CD14-positive monocyte (primary cell): ENCODE data around the gene MAP4K3. TPM values are rescaled to one million over a fixed set of nuclear protein-coding genes. Genes with fewer than 3 reads are reported as not detected.
A peak's percentile ranks its signal among the peaks of the same experiment; 100 is the strongest.

Experiments
- DNase-seq, 3 donors: peaks; one replicate each; pipeline ENCODE4 v3.0.0-alpha.2; 2011 to 2022
- H2AFZ ChIP-seq: 2 replicates; pipeline ENCODE4 v1.6.0; 2012; ENCODE audit warnings: mild to moderate bottlenecking, low read depth, low read length, inconsistent platforms; ENCODE audit not compliant: insufficient read depth, poor library complexity, severe bottlenecking
- H3K27ac ChIP-seq, 2 donors: 1 replicate in 1 of 2; 2 replicates in 1 of 2; pipeline ENCODE4 v1.5.1; 2012 to 2013; ENCODE audit warnings: low read length in 2 of 2, control low read depth in 1 of 2, inconsistent platforms in 1 of 2, low read depth in 1 of 2, mild to moderate bottlenecking in 1 of 2
- H3K27me3 ChIP-seq, 2 donors: one replicate each; pipeline versions ENCODE4 v1.6.0 to v1.6.1; 2011 to 2013; ENCODE audit warnings: low read length in 2 of 2; ENCODE audit not compliant: control insufficient read depth in 2 of 2, insufficient read depth in 2 of 2
- H3K36me3 ChIP-seq, 2 donors: replicated peaks in 1 of 2; 1 replicate in 1 of 2; 2 replicates in 1 of 2; pipeline versions ENCODE4 v1.5.1 to v1.6.1; 2012 to 2013; ENCODE audit warnings: low read length in 2 of 2, control low read depth in 1 of 2, inconsistent platforms in 1 of 2, mild to moderate bottlenecking in 1 of 2; ENCODE audit not compliant: insufficient read depth in 2 of 2, control insufficient read depth in 1 of 2
- H3K4me1 ChIP-seq, 2 donors: 1 replicate in 1 of 2; 2 replicates in 1 of 2; pipeline versions ENCODE4 v1.5.1 to v1.6.1; 2012 to 2013; ENCODE audit warnings: low read length in 2 of 2, control low read depth in 1 of 2, inconsistent platforms in 1 of 2, mild to moderate bottlenecking in 1 of 2, moderate library complexity in 1 of 2; ENCODE audit not compliant: insufficient read depth in 2 of 2, control insufficient read depth in 1 of 2
- H3K4me2 ChIP-seq: replicated peaks from 2 replicates; pipeline ENCODE3; 2012; ENCODE audit warnings: low read length, moderate library complexity, mild to moderate bottlenecking; ENCODE audit not compliant: poor library complexity, severe bottlenecking; ENCODE audit errors: extremely low read depth
- H3K4me3 ChIP-seq, 3 experiments: fragments of 200-600 bp in 1 of 3; sonication (generic) in 1 of 3; replicated peaks in 1 of 3; 1 replicate in 2 of 3; 2 replicates in 1 of 3; pipeline ENCODE4 v1.5.1; 2011 to 2013; ENCODE audit warnings: low read length in 3 of 3, mild to moderate bottlenecking in 3 of 3, control low read depth in 2 of 3, low read depth in 2 of 3, inconsistent platforms in 1 of 3, moderate library complexity in 1 of 3
- H3K79me2 ChIP-seq: 2 replicates; pipeline ENCODE4 v1.6.0; 2012; ENCODE audit warnings: mild to moderate bottlenecking, control low read depth, inconsistent platforms, low read length, moderate library complexity; ENCODE audit not compliant: insufficient read depth
- H3K9ac ChIP-seq: 2 replicates; pipeline ENCODE4 v1.6.0; 2017; ENCODE audit warnings: low read length, mild to moderate bottlenecking; ENCODE audit not compliant: insufficient read depth, poor library complexity, severe bottlenecking
- H3K9me3 ChIP-seq, 2 donors: replicated peaks in 1 of 2; 1 replicate in 1 of 2; 2 replicates in 1 of 2; pipeline versions ENCODE4 v1.5.1 to v1.6.1; 2012 to 2013; ENCODE audit warnings: low read length in 2 of 2, control low read depth in 1 of 2; ENCODE audit not compliant: control insufficient read depth in 1 of 2, insufficient read depth in 1 of 2
- H4K20me1 ChIP-seq: 2 replicates; pipeline ENCODE4 v1.6.0; 2012; ENCODE audit warnings: mild to moderate bottlenecking, low read length, control low read depth, moderate library complexity; ENCODE audit not compliant: insufficient read depth
- H3K27ac Mint-ChIP-seq, 7 donors: one replicate each; pipeline ENCODE4 v1.8.0; 2020; ENCODE audit warnings: mild to moderate bottlenecking in 7 of 7, mixed read lengths in 7 of 7, moderate library complexity in 6 of 7, inconsistent platforms in 2 of 7
- H3K27me3 Mint-ChIP-seq, 3 donors: one replicate each; pipeline ENCODE4 v1.8.0; 2021 to 2022; ENCODE audit warnings: low read depth in 3 of 3, mild to moderate bottlenecking in 3 of 3, mixed read lengths in 3 of 3, moderate library complexity in 3 of 3, inconsistent platforms in 1 of 3
- H3K36me3 Mint-ChIP-seq, 2 donors: one replicate each; pipeline ENCODE4 v1.8.0; 2020; ENCODE audit warnings: mixed read lengths in 2 of 2, inconsistent platforms in 1 of 2, mild to moderate bottlenecking in 1 of 2
- H3K4me1 Mint-ChIP-seq: one replicate; pipeline ENCODE4 v1.8.0; 2020; ENCODE audit warnings: mild to moderate bottlenecking, mixed read lengths
- H3K4me3 Mint-ChIP-seq, 2 donors: one replicate each; pipeline ENCODE4 v1.8.0; 2020; ENCODE audit warnings: mild to moderate bottlenecking in 2 of 2, mixed read lengths in 2 of 2, moderate library complexity in 1 of 2
- H3K9me3 Mint-ChIP-seq, 7 donors: one replicate each; pipeline ENCODE4 v1.8.0; 2020 to 2022; ENCODE audit warnings: mixed read lengths in 7 of 7, mild to moderate bottlenecking in 6 of 7, moderate library complexity in 6 of 7, inconsistent platforms in 2 of 7
- CTCF ChIP-seq: fragments of 200-600 bp; IDR thresholded peaks from one replicate; pipeline ENCODE4 v1.8.0; 2022; ENCODE audit warnings: antibody characterized with exemption, mild to moderate bottlenecking
- WGBS: methylation state at CpG from one replicate; pipeline ENCODE4 v1.1.5; 2013; ENCODE audit warnings: missing lambda C conversion rate; ENCODE audit not compliant: insufficient coverage; 5-methylcytosine and 5-hydroxymethylcytosine counted together
- intact Hi-C, 2 donors: fragments of 100-400 bp; cut with micrococcal nuclease; formaldehyde crosslinking; loops; one replicate each; pipeline versions ENCODE4 v1.15.0 to v1.15.1; 2023
- polyA plus RNA-seq, 3 donors: library from polyadenylated mRNA; depleted of rRNA in 1 of 3; unstranded in 2 of 3; stranded (reverse) in 1 of 3; fragments of 300-500 nt in 2 of 3; fragments of >200 nt in 1 of 3; fragmentation: Illumina TruSeq in 2 of 3; gene quantifications; 1 replicate in 2 of 3; 2 replicates in 1 of 3; pipeline ENCODE4 v1.2.3, GENCODE V29; 2012 to 2021

The MAP4K3 gene
- polyA plus RNA-seq, 3 donors = 1.0 to 8.0 (median 4.0) TPM

GRCh38 chr2:39437522-39438296, 624 bp upstream of the MAP4K3 start:
- peak overlapping the region; percentile 67 to 94 (median 82) for H3K4me3 ChIP-seq
- peaks cover 5 to 8% of the 10 kb centered on the region in 2 donors for H3K36me3 Mint-ChIP-seq
- H3K27me3 ChIP-seq = no peaks in the 10 kb centered on the region
- H3K79me2 ChIP-seq = peaks cover 35% of the 10 kb centered on the region
- H3K9me3 ChIP-seq = peaks cover 0 to 3% of the 10 kb centered on the region in 2 donors
- DNase-seq = peak in 2 of 3 donors; percentile 10 to 14
- intact Hi-C loops = loop anchor here (5.0 to 10.0 kb wide), 3 partner anchors 35 to 77 kb away; no protein-coding TSS in a partner anchor
- peak overlapping the region; percentile 28 to 92 (median 79) for H3K27ac Mint-ChIP-seq
- peaks cover 0 to 4% (median 2%) of the 10 kb centered on the region in 3 donors for H3K27me3 Mint-ChIP-seq
- H3K4me1 Mint-ChIP-seq = peaks cover 32% of the 10 kb centered on the region
- H3K9me3 Mint-ChIP-seq = peaks cover 3 to 5% (median 5%) of the 10 kb centered on the region in 7 donors
- peak overlapping the region; percentile 56 to 75 for H3K27ac ChIP-seq
- H4K20me1 ChIP-seq = peaks cover 31% of the 10 kb centered on the region
- no peaks in the 10 kb centered on the region for H3K36me3 ChIP-seq
- H3K4me3 Mint-ChIP-seq = peak overlapping the region; percentile 91 to 93
- no peak for TF ChIP-seq CTCF
- H3K4me2 ChIP-seq = peak overlapping the region; percentile 78
- peak overlapping the region; percentile 87 for H3K9ac ChIP-seq
- peaks cover 28 to 37% of the 10 kb centered on the region in 2 donors for H3K4me1 ChIP-seq
- WGBS = 0% methylated on average over 18 of the region's 28 CpGs
- H2AFZ ChIP-seq = peak overlapping the region; percentile 100

GRCh38 chr2:39435741-39436591, 1.1 kb downstream of the MAP4K3 start:
- Mint-ChIP-seq H3K27ac (peak overlapping the region; percentile 23 to 90 (median 86)), H3K9me3 (no peaks in the 10 kb centered on the region), H3K4me3 (peak overlapping the region; percentile 93 to 97), H3K27me3 (peaks cover 0 to 4% (median 2%) of the 10 kb centered on the region in 3 donors), H3K36me3 (peaks cover 0 to 8% of the 10 kb centered on the region in 2 donors), H3K4me1 (peaks cover 37% of the 10 kb centered on the region)
- H3K4me3 ChIP-seq = peak overlapping the region; percentile 67 to 94 (median 82)
- H3K27ac ChIP-seq = peak overlapping the region in 1 of 2 donors; percentile 75
- no peaks in the 10 kb centered on the region for H3K27me3 ChIP-seq
- peak overlapping the region; percentile 78 for H3K4me2 ChIP-seq
- no peaks in the 10 kb centered on the region for H3K36me3 ChIP-seq
- H3K4me1 ChIP-seq = peaks cover 28 to 37% of the 10 kb centered on the region in 2 donors
- DNase-seq = no peak
- WGBS = 2% methylated on average over 12 of the region's 17 CpGs
- H2AFZ ChIP-seq = peak overlapping the region; percentile 100
- H3K9me3 ChIP-seq = no peaks in the 10 kb centered on the region
- peaks cover 46% of the 10 kb centered on the region for H3K79me2 ChIP-seq
- peaks cover 46% of the 10 kb centered on the region for H4K20me1 ChIP-seq
- TF ChIP-seq CTCF = no peak
- peak overlapping the region; percentile 87 for H3K9ac ChIP-seq
- intact Hi-C loops = loop anchor here (5.0 to 10.0 kb wide), 3 partner anchors 36 to 79 kb away; no protein-coding TSS in a partner anchor
